Measurements from ENCODE around the gene NIPAL4. TPM values are rescaled to one million over a fixed set of nuclear protein-coding genes. Genes with fewer than 3 reads are reported as not detected.
A peak's percentile ranks its signal among the peaks of the same experiment; 100 is the strongest.
"Not testable (repeated sequence)": the region's sequence is repeated elsewhere in the genome, so short reads cannot be mapped to it uniquely, and the experiment has no call there.

Gene NIPAL4
- not detected in 2 replicates for total RNA-seq (2014; rRNA removed; shearing (Covaris generic))
- 0.06 TPM in 1 of 2 replicates, not detected in the other for polyA plus RNA-seq (2015; cell fraction: cytosol; rRNA removed)
- polyA plus RNA-seq (2015; cell fraction: nucleus; rRNA removed), result 0.07 TPM in 1 of 2 replicates, not detected in the other

GRCh38 chr5:157459715-157460599 lies at the start of gene NIPAL4:
NIPAL4 (plus strand) TSS chr5:157460213; CDS start chr5:157460321, 108 bp downstream.
- DNase-seq (ENCODE audit: low read depth), result no peak

- DNase-seq (ENCODE audit: low read depth), result no peak
These were observed 44.2 kb upstream of the NIPAL4 start for GRCh38 chr5:157415838-157416237.

DNA sequence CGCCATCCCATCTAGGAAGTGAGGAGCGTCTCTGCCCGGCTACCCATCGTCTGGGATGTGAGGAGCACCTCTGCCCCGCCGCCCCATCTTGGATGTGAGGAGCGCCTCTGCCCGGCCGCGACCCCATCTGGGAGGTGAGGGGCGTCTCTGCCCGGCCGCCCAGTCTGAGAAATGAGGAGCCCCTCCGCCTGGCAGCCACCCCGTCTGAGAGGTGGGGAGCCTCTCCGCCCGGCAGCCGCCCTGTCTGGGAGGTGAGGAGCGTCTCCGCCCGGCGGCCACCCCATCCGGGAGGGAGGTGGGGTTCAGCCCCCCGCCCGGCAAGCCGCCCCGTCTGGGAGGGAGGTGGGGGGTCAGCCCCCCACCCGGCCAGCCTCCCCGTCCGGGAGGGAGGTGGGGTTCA lies 40.5 kb upstream of the NIPAL4 start:
- not testable (repeated sequence) for DNase-seq (ENCODE audit: low read depth)

DNA sequence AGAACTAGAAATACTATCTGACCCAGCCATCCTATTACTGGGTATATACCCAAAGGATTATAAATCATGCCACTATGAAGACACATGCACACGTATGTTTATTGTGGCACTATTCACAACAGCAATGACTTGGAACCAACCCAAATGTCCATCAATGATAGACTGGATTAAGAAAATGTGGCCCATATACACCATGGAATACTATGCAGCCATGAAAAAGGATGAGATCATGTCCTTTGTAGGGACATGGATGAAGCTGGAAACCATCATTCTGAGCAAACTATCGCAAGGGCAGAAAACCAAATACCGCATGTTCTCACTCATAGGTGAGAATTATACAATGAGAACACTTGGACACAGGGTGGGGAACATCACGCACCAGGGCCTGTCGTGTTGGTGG lies 30.1 kb upstream of the NIPAL4 start:
- not testable (repeated sequence) for DNase-seq (ENCODE audit: low read depth)

DNA sequence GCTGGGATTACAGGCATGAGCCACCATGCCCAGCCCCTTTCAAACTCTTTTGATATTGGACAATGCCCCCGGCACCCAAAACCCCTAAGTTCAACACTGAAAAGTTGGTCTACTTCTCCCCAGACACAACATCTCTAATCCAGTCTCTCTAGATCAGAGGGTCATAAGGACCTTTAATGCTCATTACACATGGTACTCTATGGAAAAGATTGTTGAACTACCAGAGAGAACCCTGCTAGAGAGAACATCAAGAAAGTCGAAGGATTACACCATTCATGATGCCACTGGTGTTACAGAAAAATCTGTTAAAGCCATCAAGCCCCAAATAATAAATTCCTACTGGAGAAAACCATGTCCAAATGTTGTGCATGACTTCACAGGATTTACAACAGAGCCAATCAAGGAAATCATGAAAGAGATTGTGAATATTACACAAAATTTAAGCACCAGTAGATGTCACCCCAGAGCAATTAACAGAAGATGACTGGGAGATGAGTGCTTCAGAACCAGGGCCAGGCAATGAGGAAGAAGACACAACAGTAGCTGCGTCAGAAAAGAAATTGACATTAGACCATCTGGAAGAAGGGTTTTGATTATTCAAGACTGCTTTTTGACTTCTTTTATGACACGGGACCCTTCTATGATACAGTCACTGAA lies 28.3 kb upstream of the NIPAL4 start:
- DNase-seq (ENCODE audit: low read depth), result peak; percentile 70

GRCh38 chr5:157434096-157434495 lies 25.9 kb upstream of the NIPAL4 start:
- DNase-seq (ENCODE audit: low read depth), result no peak

DNA sequence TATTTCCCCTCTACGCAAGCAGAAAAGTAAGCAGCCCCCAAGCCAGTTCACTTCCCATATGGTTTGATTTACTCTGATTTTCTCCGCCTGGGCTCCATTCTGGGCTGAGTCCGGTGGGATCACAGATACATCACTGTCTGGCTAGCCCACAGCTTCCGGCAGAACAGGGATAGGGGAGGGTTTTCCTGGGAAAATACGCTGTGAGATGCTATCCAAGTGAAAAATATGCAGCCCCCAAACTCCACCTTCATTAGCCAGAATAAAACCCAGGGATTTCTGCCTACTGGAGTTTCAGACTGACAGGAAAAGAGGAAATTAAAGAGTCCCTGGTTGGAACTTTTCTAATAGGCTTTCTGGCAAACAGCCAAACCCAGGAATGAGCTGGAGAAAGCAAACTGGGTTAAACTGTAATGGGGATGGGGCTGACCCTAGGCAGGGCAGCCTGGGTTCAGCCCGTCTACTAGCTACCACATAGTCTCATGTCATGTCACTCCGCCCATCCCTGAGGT lies 16.9 kb upstream of the NIPAL4 start:
- no peak for DNase-seq (ENCODE audit: low read depth)

- DNase-seq (ENCODE audit: low read depth), result no peak
These were observed 15.8 kb upstream of the NIPAL4 start for GRCh38 chr5:157444224-157444623.

- DNase-seq (ENCODE audit: low read depth), result no peak
These were observed 14.1 kb upstream of the NIPAL4 start for GRCh38 chr5:157445745-157446411.

DNA sequence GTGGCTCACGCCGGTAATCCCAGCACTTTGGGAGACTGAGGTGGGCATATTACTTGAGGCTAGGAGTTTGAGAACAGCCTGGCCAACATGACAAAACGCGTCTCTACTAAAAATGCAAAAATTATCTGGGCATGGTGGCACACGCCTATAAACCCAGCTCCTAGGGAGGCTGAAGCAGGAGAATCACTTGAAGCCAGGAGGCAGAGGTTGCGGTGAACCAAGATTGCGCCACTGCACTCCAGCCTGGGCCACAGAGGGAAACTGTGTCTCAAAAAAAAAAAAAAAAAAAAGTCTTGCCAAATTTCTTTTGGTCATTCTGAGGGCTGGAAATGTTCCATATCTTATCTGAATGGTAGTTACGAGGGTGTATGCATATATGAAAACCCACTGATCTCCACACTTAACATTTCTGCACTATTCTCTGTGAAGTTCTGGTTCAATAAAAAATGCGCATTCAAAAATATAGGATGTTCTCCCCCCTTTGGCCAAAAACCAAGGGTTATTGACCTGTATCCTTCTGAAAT lies 13.5 kb upstream of the NIPAL4 start:
- DNase-seq (ENCODE audit: low read depth), result no peak

DNA sequence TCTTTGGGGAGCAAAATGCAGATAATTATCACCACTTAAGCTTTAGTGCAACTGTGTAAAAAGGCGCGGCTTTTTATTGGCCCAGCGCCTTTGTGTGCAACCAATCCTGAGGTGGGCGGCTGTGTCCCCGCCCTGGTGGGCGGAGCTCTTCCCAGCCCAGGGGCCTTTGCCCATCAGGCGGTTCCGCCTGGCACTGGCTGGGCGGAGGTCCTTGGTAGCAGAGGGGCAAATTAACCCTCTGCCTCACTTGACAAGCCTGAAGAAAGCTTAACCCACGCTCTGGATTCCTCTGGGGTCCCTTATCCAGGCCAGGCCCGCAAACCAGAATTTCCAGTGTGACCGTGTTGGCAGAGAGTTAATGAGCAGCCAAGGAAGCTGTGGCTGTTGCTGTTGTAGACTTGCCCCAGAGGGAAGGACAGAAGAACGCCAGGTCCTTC lies 12.8 kb upstream of the NIPAL4 start:
- no peak for DNase-seq (ENCODE audit: low read depth)

GRCh38 chr5:157449011-157449723 lies 10.8 kb upstream of the NIPAL4 start:
- DNase-seq (ENCODE audit: low read depth), result no peak

- no peak for DNase-seq (ENCODE audit: low read depth)
These were observed 10.0 kb upstream of the NIPAL4 start for GRCh38 chr5:157450024-157450423.

DNA sequence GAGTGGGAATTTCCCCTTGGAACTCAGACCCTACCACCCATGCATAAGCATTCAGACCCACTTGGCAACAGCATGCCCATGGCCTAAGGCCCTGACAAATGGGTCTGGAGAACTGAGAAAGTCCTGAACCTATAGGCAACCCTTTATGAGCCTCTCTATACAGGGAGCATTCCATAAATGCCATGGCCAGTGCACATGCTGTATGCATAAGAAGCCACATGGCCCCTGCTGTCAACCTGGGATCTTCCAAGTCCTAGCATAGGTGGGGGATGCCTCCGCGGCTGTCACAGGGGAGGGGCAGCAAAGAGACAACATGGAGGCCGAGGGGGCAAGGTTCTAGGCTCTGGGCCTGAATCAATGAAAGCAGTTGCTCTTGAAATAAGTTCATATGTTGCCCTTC lies 8.2 kb upstream of the NIPAL4 start:
- no peak for DNase-seq (ENCODE audit: low read depth)

DNA sequence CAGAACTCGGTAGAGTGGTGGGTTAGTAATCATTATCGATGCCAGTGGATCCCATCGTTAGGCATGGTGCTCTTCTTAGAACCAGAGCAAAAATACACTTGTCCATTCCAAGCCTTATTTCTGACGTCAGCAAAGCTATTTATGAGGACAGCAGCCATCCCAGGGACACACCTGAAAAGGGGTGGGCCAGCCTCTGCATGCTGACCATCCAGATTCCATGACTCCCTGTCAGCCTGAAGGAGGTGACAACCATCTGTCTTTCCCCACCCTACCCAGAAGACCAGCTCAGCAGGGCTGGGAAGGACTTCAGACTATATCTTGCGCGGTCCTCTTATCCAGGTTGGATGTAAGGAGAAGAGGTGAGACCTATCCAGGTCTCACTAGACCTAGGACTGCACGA lies 5.7 kb upstream of the NIPAL4 start:
- no peak for DNase-seq (ENCODE audit: low read depth)

DNA sequence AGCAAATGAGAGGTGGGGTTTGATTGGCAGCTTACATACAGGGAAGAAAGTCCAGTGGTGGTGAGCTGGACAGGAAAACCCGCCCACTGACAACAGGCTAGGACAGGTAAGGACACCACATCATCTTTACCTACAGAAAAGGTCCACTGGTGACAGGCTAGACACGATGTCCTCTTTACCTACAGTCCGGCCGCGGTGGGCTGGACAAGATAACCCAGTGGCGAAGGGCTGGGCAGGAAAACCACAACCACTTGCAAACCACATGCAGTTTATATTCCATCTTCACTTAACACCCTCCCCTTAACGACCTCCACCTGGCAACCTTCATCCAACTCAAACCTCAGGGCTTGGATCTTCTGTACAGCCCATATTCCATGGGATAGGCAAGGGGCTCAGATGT lies 5.0 kb upstream of the NIPAL4 start:
- DNase-seq (ENCODE audit: low read depth), result no peak

DNA sequence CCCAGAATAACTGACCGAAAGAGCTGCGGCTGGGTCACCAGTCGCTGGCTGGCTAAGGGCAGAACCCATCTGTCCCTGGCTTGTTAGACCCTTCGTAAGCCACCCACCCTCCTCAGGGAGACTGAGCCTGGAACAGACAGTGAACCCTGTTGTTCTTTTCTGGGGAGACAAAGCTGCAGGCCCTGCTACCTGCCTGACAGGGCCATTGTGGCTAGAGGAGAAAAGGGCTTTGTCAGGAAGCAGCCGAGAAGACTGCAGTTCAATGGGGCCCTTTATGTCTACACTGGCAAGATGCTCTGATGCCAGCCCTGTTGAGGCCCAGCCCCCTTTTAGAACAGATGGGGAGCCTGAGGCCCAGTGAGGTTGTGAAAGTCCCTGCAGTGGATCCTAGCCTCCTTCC lies 3.7 kb upstream of the NIPAL4 start:
- no peak for DNase-seq (ENCODE audit: low read depth)

- no peak for DNase-seq (ENCODE audit: low read depth)
These were observed 2.6 kb upstream of the NIPAL4 start for GRCh38 chr5:157457391-157457790.

DNA sequence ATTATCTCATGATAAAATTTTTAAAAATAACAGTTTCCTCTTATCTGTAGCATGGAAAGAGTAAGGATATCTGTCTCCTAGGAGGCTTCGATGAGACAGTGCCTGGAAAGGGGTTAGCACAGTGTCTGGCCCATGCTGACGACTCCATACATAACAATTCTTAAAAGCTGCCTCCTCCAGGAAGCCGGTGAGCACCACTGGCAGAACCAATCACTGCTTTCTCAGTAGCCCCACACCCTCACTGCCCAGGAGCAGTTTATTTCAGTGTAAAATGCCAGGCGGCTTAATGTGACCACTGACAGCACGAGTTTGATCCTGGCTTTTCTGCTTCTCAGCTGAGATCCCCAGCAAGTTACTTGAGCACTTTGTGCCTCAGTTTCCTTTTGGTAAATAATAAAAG lies 1.2 kb upstream of the NIPAL4 start:
- no peak for DNase-seq (ENCODE audit: low read depth)

GRCh38 chr5:157460921-157461792 lies 1.1 kb downstream of the NIPAL4 start:
- DNase-seq (ENCODE audit: low read depth), result no peak
